ENCODE measurements around the gene CCDC88C. TPM values are rescaled to one million over a fixed set of nuclear protein-coding genes. Genes with fewer than 3 reads are reported as not detected.
A peak's percentile ranks its signal among the peaks of the same experiment; 100 is the strongest.

Gene CCDC88C
- total and polyA plus RNA-seq, 12 donors: 2.2 to 8.4 (median 4.9) TPM

- TF ChIP-seq CTCF (IDR thresholded peaks at IDR 0.05): no peak
- ATAC-seq (no peak), DNase-seq (no peak)
- H3K27ac ChIP-seq: no peak overlapping the region
- H3K27me3 ChIP-seq: peaks cover 0 to 7% (median 0%) of the 10 kb centered on the region in 7 donors
- WGBS, 2 donors: 66 to 76% methylated on average over 7 of the region's 7 CpGs
- H3K9me3 ChIP-seq: no peaks in the 10 kb centered on the region
- peaks cover 0 to 11% (median 0%) of the 10 kb centered on the region in 9 donors for H3K4me1 ChIP-seq
- H3K36me3 ChIP-seq: peaks cover 0 to 54% (median 0%) of the 10 kb centered on the region in 9 donors
- H3K4me3 ChIP-seq: no peak overlapping the region
- intact Hi-C loops (cut with DNase I): no loop called here
These were observed 75.9 kb downstream of the CCDC88C start for GRCh38 chr14:91341751-91342154.

- 70 to 94% methylated on average over 2 of the region's 2 CpGs for WGBS, 2 donors
- Histone ChIP-seq H3K4me1 (peaks cover 0 to 7% (median 0%) of the 10 kb centered on the region in 9 donors), H3K9me3 (no peaks in the 10 kb centered on the region), H3K36me3 (peaks cover 0 to 58% (median 0%) of the 10 kb centered on the region in 9 donors), H3K4me3 (no peak overlapping the region), H3K27me3 (peaks cover 0 to 11% (median 0%) of the 10 kb centered on the region in 7 donors), H3K27ac (no peak overlapping the region)
- ATAC-seq: no peak
- TF ChIP-seq CTCF (IDR thresholded peaks at IDR 0.05): no peak
- intact Hi-C loops (cut with DNase I): no loop called here
- no peak for DNase-seq
These were observed 76.3 kb downstream of the CCDC88C start for GRCh38 chr14:91341334-91341733.

- Histone ChIP-seq H3K4me3 (no peak overlapping the region), H3K27ac (no peak overlapping the region), H3K36me3 (peaks cover 0 to 73% (median 0%) of the 10 kb centered on the region in 9 donors), H3K27me3 (peaks cover 0 to 16% (median 0%) of the 10 kb centered on the region in 7 donors), H3K4me1 (peaks cover 0 to 6% (median 0%) of the 10 kb centered on the region in 9 donors), H3K9me3 (no peaks in the 10 kb centered on the region)
- no peak for TF ChIP-seq CTCF (IDR thresholded peaks at IDR 0.05)
- DNase-seq: no peak
- ATAC-seq: peak in 1 of 8 donors; percentile 38
- 94 to 95% methylated on average over 30 of the region's 30 CpGs for WGBS, 2 donors
- intact Hi-C loops (cut with DNase I): no loop called here
These were observed 77.8 kb downstream of the CCDC88C start for GRCh38 chr14:91339671-91340369.

- Histone ChIP-seq H3K27me3 (peaks cover 0 to 20% (median 0%) of the 10 kb centered on the region in 7 donors), H3K4me3 (no peak overlapping the region), H3K9me3 (no peaks in the 10 kb centered on the region), H3K4me1 (peaks cover 0 to 6% (median 0%) of the 10 kb centered on the region in 9 donors), H3K36me3 (peaks cover 0 to 80% (median 0%) of the 10 kb centered on the region in 9 donors), H3K27ac (no peak overlapping the region)
- intact Hi-C loops (cut with DNase I): no loop called here
- no peak for ATAC-seq
- TF ChIP-seq CTCF (IDR thresholded peaks at IDR 0.05): no peak
- WGBS, 2 donors: 93 to 95% methylated on average over 17 of the region's 17 CpGs
- DNase-seq: no peak
These were observed 78.5 kb downstream of the CCDC88C start for GRCh38 chr14:91339076-91339475.

Data from heart right ventricle (tissue), 16 donors.